HepG2 (cell line): ENCODE results near the gene SS18L1.

Experiments used
- EP300 ChIP-seq, 3 experiments: sonication (generic) in 1 of 3; formaldehyde crosslinking in 1 of 3; IDR thresholded peaks; 2 replicates each; pipeline versions ENCODE4 v1.5.1 to v1.6.1; 2011 to 2020; ENCODE audit warnings: low read depth in 2 of 3, low read length in 2 of 3, borderline replicate concordance in 1 of 3, improper control_type of control experiment in 1 of 3, mild to moderate bottlenecking in 1 of 3, missing genetic modification reagents in 1 of 3, moderate library complexity in 1 of 3
- NFE2L1 ChIP-seq: sonication (generic); formaldehyde crosslinking; IDR thresholded peaks from 2 replicates; pipeline ENCODE4 v1.4.0; 2020; ENCODE audit warnings: missing genetic modification reagents, mild to moderate bottlenecking, borderline replicate concordance
- ZNF234 ChIP-seq: sonication (generic); formaldehyde crosslinking; conservative IDR thresholded peaks from 2 replicates; pipeline ENCODE4 v1.5.1; 2020; ENCODE audit warnings: mild to moderate bottlenecking, missing genetic modification reagents

GRCh38 chr20:62208795-62209755 lies 65.5 kb downstream of the SS18L1 start:
- TF ChIP-seq NFE2L1 (CRISPR knock-in tag) (no peak), ZNF234 (CRISPR knock-in tag) (no peak), EP300 (IDR thresholded peaks at IDR 0.05; ENCODE audit: low read depth in 2 of 2, low read length in 2 of 2) (no peak), EP300 (CRISPR knock-in tag; IDR thresholded peaks at IDR 0.05; ENCODE audit: borderline replicate concordance) (0 out of 2 replicates have a peak, but pooled peaks have one; percentile 24)
